Glomerular visceral epithelial cell (primary cell): ENCODE results near the gene BRK1.
"Not testable (repeated sequence)": the region's sequence is repeated elsewhere in the genome, so short reads cannot be mapped to it uniquely, and the experiment has no call there.

Experiments used
- DNase-seq: peaks from one replicate; pipeline ENCODE4 v3.0.0-alpha.2; 2016; ENCODE audit errors: extremely low spot score

The BRK1 gene

GRCh38 chr3:10142707-10143560, 27.5 kb downstream of the BRK1 start:
- DNase-seq = no peak

- DNase-seq = no peak
These were observed 30.2 kb downstream of the BRK1 start for GRCh38 chr3:10145685-10146084.

DNA sequence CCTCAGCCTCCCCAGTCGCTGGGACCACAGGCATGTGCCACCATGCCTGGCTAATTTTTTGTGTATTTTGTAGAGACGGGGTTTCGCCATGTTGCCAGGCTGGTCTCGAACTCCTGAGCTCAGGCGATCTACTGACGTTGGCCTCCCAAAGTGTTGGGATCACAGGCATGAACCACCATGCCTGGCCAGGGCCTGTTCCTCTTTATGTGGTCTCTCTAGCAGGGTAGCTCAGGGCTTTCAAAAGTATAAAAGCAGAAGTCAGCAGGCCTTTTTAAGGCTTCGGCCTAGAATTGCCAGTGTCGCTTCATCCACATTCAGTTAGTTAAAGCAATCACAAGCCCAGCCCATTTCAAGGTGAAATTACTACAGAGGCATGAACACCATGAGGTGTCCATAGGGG, 33.8 kb downstream of the BRK1 start:
- DNase-seq = no peak

DNA sequence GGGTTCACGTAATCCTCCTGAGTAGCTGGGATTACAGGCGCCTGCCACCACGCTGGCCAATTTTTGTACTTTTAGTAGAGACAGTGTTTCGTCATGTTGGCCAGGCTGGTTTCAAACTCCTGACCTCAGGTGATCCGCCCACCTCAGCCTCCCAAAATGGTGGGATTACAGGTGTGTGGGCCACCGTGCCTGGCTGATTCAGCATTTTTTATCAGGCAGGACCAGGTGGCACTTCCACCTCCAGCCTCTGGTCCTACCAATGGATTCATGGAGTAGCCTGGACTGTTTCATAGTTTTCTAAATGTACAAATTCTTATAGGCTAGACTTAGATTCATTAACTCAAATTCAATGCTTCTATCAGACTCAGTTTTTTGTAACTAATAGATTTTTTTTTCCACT, 35.5 kb downstream of the BRK1 start:
- no peak for DNase-seq

DNA sequence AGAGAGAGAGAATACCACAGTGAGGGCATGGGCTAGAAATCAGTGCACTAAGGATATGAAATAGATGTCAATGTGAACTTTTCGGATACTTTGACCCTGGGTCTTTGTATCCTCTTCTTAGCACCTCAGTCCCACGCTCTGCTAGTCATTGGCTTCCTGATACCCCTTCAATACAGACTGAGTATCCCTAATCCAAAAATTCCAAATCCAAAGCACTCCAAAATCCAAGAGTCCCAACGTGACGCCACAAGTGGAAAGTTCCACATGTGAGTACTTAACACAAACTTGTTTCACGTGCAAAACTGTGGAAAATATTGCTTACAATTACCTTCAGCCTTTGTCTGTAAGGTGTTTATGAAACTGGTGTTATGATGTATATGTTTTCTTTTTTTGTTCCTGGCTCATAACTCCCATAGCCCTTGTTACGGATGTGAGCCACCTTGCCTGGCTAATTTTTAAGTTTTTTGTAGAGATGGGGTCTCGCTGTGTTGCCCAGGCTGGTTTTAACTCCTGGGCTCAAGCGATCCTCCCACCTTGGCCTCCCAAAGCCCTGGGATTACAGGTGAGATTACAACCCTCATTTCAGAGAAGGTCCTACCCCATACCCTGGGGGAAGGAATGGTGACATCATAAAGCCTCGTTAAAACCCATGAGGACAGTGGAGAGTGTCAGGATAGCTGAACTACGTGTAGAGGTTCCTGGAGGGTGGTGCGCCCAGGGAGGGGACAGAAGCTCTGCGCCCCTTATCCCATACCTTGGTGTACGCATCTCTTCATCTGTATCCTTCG, 39.1 kb downstream of the BRK1 start:
- no peak for DNase-seq

DNA sequence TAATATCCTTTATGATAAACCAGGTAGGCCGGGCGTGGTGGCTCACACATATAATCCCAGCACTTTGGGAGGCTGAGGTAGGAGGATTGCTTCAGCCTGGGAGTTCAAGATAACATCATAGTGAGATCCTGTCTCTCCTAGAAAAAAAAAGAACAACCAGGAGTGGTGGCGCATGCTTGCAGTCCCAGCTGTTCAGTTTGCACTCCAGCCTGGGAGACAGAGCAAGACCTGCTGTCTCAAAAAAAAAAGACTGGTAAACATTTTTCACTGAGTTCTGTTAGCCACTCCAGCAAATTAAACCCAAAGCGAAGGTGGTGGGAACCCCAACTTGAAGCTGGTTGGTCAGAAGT, 39.6 kb downstream of the BRK1 start:
- no peak for DNase-seq

DNA sequence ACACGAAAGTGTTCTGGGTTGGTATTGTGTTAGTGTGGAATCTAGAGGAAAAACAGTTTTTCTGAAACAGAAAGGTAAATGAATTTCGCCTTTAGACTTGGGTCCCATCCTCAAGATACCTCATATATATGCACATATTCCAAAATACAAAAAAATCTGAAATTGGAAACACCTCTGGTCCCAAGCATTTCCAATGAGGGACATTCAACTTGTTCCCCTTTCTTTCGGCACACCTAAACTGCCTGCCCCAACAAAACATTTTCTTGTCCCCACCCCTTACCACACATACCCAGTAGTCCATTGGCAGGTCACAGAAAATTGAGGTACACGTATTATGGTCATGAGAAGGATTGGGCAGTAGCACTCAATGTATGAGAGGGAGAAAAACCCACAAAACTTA, 40.2 kb downstream of the BRK1 start:
- DNase-seq = no peak

- no peak for DNase-seq
These were observed 41.6 kb downstream of the BRK1 start for GRCh38 chr3:10157031-10157430.

DNA sequence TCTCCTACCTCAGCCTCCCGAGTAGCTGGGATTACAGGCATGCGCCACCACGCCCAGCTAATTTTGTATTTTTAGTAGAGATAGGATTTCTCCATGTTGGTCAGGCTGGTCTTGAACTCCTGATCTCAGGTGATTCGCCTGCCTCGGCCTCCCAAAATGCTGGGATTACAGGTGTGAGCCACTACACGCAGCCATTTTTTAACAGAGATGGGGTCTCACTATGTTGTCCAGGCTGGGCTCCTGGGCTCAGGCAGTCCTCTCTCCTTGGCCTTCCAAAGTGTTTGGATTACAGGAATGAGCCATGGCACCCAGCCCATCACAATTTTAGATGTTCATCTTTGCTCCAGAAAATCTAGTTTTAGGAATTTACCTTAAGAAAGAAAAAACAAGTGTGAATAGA, 43.1 kb downstream of the BRK1 start:
- not testable (repeated sequence) for DNase-seq

DNA sequence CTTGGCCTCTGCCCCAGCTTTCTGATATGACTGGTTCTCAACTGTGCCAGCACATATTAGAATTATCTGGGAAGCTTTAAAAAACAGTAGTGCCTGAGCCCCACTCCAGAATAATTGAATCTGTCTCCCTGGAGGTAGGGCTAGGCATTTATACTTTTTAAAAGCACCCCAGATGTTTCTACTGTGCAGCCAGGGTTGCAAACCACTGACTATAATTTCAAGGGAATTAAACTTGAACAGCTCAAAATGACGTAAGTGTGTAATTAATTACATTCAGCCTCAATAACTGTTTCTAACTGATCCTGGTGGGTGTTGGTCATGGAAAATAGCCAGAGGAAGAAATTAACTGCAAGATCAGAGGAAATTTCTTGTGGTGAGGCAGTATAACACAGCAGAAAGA, 44.9 kb downstream of the BRK1 start:
- DNase-seq = no peak

DNA sequence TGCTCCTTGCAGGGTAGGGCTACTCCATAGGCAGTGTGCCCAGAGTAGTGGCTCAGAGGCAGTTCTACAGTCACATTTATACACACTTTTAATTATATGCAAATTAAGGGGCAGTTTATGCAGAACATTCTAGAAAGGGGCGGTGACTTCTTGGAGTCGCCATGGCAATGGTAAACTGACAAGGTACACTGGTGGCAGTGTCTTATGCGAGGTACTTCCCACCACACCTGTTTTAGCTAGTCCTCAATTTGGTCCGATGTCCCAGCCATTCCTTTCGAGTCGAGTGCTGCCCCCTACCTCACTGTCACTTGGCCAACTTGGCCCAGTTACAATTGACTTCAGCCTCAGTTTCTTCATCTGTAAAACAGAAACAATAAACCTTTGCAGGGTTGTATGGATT, 45.5 kb downstream of the BRK1 start:
- DNase-seq = no peak

GRCh38 chr3:10162185-10162584, 46.7 kb downstream of the BRK1 start:
- no peak for DNase-seq

DNA sequence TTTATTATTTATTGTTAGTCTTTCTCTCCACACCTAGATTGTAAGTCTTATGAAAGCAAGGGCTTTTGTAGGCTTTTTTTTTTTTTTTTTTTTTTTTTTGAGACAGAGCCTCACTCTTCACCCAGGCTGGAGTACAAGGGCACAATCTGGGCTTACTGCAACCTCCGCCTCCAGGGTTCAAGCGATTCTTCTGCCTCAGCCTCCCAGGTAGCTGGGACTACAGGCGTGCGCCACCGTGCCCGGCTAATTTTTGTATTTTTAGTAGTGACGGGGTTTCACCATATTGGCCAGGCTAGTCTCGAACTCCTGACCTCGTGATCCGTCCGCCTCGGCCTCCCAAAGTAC, 48.7 kb downstream of the BRK1 start:
- DNase-seq = not testable (repeated sequence)

DNA sequence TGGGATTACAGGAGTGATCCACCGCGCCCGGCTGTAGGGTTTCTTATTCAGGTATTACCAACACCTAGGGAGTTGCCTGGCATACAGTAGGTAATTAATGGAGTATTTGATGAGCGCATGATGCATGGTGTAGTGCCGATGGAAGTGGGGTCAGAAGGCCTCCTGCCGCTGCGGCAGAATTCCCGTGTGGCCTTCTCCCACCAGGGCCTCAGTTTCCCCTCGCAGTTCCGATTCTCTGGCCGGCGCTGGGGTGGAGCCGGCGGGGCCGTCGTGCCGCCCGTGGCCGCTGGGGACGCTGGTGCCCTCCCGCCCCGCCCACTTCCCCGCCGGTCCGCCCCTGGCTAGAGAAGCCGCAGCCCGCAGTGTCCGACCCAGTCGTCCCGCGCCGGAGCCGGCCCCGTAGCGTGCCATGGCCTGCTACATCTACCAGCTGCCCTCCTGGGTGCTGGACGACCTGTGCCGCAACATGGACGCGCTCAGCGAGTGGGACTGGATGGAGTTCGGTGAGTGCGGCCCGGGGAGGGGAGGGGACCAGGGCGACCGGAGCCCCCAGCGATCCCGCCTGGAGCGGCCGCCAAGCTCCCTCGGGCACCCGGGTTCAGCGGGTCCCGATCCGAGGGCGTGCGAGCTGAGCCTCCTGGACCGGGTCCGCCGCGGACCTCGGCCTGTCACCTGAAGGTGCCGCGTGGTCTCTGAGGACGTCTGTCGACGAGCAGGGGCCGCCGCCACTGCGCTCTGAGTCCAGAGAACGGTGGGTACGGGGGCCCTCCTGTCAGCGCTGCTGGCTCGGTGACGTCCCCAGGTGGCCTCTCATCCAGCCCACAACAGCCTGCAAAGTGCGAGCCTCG, 49.3 kb downstream of the BRK1 start, which contains the start of gene IRAK2:
Gene IRAK2 (plus strand): TSS at position 374 of the 848 bp plus-strand sequence. CDS start 36 bp downstream, at position 410.
- peak; percentile 75 for DNase-seq

- no peak for DNase-seq
These were observed 50.7 kb downstream of the BRK1 start for GRCh38 chr3:10166213-10166604.

GRCh38 chr3:10169000-10169496, 53.6 kb downstream of the BRK1 start:
- no peak for DNase-seq

GRCh38 chr3:10170915-10171478, 55.5 kb downstream of the BRK1 start:
- DNase-seq = no peak

DNA sequence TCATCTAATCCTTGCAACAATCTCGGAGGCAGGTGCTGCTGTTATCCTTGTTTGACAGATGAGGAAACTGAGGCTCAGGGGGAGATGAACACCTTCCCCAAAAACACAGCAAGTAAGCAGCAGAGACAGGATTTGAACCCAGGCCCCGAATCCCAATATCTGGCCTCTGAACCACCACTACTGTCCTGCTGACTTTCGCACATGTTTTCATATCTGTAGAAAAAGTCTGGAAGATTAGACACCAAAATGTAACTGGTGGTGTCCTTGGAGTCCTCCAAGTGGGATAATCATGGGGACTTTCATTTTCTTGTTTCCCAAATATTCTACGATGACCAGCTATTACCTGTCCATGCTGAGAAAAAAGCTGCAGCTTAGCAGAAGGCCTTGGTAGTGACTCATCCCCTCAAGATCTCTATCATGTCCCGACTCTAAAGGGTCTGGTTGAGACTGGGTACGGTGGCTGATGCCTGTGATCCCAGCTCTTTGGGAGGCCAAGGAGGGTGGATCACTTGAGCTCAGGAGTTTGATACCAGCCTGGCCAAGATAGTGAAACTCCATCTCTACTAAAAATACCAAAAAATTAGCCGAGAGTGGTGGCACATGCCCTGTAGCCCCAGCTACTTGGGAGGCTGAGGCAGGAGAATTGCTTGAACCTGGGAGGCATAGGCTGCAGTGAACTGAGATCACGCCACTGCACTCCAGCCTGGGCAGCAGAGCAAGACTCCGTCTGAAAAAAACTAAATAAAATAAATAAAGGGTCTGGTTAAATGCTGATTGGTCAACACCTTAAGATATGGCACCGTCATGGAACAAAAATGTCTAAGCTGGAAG, 57.8 kb downstream of the BRK1 start:
- peak; percentile 53 for DNase-seq

DNA sequence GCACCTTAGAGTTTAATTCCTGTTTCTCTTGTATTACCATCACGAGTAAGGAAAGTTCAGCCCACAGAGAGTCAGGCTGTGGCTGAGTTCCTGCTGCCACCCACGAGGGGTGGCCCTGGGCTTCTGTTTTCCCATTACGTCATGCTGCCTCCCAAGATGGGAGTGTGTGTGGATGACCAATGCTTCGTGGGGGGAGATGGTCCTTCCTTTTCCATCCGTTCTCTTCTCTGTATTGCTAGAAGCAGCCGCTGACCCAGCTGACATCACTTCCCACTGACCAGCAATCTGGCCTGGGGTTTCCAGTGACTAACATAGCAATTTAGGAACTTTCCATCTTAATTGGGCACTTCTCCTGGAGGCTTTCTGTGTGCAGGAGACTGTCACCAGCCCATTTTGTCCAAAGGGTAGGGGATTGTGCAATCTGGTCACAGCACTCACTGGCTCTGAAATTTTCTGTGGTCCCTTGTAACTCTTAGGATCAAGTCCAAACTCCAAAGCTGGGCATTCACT, 58.5 kb downstream of the BRK1 start:
- peak; percentile 99 for DNase-seq

- not testable (repeated sequence) for DNase-seq
These were observed 59.9 kb downstream of the BRK1 start for GRCh38 chr3:10175334-10175733.

- not testable (repeated sequence) for DNase-seq
These were observed 60.7 kb downstream of the BRK1 start for GRCh38 chr3:10176150-10176549.
